Activated CD8-positive, alpha-beta memory T cell treated with anti-CD3 and anti-CD28 coated beads for 1 hour (primary cell): Measurements from ENCODE around the gene POLR1A.
A peak's percentile ranks its signal among the peaks of the same experiment; 100 is the strongest.

Source experiments
- DNase-seq, 2 donors: peaks; one replicate each; pipeline ENCODE4 v3.0.0-alpha.2; 2020; ENCODE audit warnings: low read depth in 1 of 2; ENCODE audit errors: extremely low read depth in 1 of 2

Gene POLR1A

DNA sequence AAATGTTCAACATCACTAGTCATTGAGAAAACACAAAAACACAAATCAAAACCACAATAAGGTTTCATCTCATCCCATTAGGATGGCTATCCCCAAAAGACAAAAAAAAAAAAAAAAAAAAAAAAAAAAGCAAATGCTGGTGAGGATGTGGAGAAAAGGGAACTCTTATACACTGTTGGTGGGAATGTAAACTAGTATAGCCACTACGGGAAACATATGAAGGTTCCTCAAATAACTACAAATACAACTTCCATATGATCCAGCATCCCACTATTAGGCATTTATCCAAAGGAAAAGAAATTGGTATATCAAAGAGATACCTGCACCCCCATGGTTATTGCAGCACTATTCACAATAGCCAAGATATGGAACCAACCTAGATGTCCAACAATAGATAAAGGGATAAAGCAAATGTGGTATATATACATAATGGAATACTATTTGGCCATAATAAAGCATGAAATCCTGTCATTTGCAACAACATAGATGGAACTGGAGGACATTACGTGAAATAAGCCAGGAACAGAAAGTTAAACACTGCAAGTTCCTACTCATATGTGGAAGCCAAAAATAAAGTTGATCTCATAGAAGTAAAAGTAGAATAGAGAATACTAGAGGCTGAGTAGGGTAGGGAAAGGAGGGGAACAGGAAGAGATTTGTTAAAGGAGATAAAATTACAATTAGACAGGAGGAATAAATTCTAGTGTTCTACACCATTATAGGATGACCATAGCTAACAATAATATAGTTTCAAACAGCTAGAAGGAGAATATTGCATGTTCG is 8.4 kb downstream of the POLR1A start:
- DNase-seq = no peak

DNA sequence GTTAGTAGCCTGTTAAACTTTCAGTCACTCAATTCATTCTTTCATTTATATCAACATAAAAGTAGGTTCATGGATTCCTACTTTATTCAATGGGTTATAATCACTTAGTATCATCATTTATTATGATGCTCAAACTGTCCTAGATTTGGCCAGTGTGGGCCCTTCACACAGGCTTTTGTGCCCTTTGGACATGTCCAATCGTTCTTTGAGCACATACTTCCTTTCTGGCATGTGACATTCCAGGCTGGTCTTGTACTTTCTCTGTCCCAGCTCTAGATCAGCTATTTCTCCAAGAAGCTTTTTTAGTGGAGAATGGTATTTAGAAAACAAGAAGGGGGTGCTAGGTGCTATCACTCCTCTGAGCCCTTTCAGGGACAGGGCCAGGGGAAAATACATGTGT is 11.5 kb downstream of the POLR1A start:
- DNase-seq = no peak

DNA sequence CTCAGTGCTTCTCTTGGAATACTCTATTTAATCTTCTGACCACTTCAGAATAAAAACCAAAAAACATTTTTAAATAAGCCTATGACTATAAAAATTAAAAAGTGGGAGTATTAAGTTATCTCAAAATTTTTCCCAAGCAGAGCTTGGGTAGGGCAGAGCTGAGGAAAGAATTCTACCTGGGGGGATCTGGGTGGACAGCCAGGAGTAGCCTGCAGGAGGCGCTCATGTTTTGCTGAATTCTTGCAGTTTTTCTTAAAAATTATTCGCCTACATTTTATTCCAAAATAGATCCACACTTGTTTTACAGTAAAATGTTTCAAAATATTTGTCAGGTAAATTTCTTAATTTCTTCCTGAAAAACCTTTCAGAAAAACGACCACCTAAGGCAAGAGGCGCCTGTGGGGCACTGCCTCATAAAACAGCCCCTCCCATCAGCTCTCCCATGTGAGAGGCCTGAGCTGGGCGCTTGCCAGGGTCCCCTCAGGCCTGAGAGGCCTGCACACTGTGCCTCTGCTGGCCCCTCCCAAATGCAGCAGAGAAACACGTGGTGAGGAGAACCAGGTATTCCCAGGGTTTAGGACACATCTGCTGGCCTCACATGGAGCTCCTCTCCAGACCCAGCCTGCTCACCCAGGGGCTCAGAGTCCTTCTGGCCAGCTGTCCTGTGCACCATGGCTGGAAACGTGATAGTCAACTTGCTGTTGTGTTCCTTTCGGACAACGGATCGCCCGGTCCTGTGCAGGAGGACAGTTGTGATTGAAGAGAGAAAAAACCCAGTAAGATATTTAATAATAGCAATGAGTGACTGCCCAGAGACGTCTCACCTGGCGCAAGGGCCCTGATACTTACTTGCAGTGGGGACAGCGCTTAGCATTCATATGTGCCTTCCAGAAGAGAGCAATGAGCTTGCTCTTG is 17.5 kb downstream of the POLR1A start:
- DNase-seq = no peak

DNA sequence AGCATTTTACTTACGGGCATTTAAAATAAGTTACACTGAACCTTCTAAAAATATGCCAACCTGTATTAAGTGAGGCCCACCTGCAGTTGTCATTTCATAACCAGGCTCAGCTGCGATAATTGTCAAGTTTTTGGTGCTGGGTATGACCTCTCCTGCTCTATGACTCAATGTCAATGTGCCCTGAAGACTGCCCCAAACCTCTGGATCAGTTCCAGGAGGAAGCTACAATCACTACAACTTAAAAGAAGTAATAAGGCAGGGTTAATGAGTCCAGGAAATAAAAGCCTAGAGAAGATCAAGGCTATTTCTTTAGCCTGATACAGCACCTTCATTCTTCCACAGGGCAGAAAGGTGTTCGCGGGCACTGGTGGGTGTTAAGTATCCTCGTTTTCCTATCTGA is 22.9 kb downstream of the POLR1A start:
- no peak for DNase-seq

DNA sequence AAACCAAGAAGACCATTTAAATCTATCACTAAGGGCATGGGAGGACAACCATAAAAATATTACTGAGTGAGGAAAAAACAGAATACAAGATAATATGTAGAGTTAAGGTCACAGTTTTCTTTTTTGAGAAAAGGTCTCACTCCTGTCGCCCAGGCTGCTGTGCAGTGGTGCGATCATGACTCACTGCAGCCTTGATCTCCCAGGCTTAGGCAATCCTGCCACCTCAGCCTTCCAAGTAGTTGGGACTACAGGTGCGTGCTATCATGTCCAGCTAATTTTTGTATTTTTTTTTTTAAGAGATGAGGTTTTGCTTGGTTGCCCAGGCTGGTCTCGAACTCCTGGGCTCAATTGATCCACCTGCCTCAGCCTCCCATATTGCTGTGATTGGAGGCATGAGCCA is 24.0 kb downstream of the POLR1A start:
- DNase-seq = no peak

DNA sequence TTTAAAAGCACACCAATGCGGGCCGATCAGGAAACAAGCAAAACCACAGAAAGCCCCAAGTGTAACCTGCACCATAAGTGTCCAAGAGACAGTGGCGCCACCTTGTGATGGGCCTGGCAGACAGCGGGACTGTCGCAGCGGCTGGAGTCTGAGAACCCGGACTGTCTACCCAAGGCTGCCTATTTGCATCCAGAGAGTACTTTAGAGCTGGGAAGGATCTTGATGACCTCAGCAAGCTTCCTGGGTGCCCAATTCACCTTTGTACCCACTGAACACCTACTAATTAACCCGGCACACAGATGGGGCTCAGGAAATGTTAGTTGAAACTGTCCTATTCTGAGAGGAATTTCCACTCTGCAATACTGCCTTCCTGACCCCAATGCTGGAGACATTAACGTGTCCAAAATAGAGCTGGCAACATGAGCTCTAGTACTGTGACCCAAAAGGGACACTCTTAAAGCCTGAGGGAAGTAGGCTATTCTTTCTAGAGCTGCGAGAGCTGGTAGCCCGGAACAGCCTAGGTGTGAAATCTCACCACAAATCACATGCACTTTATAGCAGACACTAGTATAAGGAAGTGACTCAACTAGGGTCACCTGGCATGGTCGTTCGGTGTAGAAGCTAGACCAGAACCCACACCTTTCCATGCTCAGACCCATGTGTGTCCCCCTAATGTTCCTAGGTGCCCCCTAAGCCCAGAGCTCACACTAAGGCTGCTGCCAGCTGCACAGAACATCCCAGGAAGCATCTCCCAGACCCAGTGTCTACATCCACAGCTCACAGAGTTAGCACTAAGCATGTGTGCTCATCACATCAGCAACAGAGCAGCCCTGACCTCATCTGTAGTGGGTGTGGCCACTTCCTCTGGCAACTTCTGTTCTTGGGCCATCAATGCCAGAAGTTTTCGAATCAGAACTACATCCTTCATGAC is 25.4 kb downstream of the POLR1A start:
- DNase-seq = peak; percentile 66 to 68

DNA sequence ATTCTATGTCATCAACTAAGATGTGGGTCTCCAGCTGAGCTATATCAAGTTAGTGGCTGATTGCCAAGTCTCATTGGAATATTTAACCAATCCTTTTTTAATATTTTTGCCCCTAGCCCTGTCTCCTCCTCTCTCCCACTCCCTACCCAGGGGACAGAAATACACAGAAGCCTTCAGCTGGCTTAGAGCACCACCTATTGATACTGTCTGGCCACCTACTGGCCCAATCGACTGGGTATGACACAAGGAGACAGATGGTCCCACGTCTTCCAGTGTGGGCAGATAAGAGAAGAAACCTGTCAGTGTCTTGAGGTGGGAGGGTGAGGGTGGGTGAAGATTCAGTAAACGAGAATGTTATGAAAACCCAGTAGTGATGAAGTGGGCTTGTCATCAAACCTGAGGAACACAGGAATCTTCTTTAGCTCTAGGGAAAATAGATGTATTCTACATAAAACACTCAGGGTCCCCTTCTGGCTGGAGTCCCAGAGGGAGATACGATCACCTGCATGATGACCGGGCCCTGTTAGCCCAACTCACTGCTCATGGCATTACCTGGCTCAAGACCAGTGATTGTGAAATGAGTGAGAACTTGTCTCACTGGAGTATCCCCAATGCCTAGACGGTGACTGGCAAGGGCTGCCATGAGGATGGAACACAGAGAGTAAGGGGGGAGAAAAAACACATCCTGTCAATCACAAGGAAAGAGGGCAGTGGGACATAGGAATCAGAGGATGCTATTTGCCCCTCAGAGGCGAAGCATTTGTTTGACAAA is 26.7 kb downstream of the POLR1A start:
- DNase-seq = no peak

DNA sequence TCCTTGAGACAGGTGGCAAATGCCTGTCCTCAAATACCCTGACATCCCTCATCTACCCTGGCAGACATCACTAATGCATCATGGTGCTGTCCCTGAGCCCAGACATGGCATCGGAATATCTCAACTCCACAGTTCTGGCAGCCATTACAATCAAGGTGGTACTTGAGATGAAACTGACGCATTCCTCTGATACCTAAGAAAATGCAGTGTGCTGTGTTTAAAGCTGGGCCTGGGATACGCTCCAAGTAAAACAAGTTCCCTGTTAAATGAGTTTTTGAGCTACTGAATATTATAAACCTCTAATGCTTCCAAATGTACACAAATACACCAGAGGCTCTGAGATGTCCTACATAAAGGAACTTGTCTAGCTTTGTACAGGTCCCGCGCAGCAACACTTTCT is 29.8 kb downstream of the POLR1A start:
- no peak for DNase-seq

DNA sequence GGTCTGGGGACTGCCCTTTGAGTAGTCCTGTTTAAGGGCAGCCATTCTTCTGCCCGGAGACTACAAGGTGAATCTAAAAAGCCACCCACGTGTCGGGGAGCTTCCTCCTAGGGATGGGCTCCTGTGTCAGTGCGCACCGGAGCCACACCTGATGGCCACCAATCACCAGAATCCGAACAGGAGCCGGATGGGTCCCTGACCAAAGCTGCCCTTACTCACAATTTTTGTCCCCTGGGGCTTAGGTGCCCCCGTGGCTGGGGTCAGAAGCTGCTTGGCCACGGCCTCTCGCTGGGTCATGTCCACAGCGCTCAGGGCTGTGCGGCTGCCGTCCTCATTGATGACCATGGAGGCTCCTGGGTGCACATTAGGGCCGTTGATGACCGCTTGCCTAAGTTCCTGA is 30.9 kb downstream of the POLR1A start:
- DNase-seq = no peak

DNA sequence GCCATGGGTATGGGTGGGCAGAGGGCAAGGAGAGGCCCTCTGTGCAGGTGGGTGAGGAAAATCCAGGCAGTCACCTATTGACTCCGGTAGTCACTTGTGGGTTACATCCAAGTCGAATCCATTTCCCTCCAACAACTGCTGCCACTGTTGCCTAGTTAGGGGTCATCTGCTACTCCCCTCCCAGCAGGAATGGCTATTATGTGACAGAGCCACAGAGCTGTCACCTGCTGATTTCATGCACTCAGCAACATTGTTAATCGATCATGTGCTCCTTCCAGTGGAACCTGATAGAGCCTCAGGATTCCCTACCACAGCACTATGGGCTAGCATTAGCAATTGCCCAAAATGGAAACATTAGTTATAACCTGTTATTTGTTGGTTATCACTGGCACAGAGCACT is 31.4 kb downstream of the POLR1A start:
- DNase-seq = no peak

DNA sequence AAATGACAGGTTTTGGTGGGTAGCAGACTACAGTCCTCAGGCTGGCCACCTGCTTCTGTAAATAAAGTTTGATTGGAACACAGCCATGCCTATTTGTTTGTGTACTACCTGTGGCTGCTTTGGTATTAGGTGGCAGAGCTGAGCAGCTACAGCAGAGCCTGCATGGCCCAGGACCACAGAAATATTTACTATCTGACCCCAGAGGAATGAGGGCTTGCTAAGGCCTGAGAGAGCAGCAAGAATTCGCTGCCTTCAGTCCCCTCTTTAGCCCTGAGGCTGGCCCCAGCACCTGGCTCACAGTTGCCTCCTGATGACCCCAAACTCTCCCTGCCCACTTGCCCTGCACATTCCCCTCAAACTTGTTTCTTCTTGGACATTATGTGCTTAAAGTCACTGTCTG is 32.5 kb downstream of the POLR1A start:
- DNase-seq = no peak

DNA sequence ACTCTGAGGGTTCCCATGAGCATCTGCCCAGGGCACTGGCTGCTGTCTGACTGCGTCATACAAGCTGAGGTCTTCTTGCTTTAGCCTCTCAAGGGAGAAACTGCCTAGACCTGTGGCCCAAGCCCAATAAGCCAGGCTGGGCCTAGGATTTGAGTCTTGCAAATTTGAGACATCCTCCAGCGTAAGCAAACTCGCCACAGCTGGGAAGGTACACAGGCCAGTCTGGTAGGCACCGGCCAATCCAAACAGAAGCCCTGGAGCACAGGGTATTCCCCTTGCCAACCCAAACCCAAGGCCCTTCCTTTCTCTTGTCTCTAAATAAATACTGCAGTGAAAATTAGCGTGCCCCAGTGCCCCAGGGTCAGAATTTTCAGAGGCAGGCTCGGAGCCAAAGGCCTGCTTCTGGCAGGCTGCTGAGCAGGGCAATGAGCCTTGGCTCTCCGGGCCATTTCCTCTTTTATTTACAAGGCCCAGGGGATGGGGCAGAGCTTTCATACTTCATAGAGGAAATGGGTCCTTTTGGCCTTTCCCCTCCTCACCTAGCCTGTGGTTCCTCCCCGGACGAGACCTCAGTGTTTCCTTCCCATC is 33.3 kb downstream of the POLR1A start:
- no peak for DNase-seq

DNA sequence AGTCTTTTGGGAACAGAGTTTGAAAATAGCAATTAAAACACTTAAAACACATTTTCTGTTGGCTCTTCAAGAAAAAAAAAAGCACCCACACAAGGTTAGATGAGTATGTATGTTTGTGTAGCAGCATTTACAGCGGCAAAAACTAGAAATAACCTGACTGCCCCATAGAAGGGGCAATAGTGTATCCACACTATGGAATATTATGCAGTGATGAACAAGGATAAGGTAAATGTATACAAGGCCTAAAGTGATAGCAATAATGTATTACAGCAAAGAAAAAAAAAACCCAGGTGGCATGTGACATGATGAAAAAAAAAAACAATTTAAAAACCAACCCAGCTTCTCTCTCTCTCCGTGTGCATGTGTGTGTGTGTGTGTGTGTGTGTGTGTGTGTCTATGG is 34.8 kb downstream of the POLR1A start:
- DNase-seq = no peak

DNA sequence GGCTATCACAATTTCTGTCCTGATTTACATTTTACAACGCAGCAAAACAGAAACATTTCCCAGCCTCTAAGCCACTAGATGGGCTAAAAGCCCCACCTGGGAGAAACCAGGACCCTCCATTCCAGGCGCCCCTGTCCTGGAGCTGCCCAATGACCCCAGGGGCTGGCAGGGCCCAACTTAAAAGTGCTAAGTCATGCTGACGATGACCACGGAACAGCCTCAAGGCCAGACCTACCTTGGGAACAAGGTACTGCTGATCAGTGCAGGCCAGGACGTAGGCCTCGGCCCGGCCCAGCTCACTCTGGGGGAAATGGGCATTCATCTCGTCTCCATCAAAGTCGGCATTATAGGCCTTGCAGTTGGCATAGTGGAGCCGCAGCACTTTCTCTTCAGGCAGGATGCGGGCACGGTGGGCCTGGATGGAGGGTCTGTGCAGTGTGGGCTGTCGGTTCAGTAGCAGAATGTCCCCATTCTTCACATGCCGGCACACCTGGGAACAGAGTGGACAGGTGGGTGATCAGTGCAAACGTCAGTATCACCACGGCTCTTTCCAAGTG is 35.8 kb downstream of the POLR1A start:
- no peak for DNase-seq

DNA sequence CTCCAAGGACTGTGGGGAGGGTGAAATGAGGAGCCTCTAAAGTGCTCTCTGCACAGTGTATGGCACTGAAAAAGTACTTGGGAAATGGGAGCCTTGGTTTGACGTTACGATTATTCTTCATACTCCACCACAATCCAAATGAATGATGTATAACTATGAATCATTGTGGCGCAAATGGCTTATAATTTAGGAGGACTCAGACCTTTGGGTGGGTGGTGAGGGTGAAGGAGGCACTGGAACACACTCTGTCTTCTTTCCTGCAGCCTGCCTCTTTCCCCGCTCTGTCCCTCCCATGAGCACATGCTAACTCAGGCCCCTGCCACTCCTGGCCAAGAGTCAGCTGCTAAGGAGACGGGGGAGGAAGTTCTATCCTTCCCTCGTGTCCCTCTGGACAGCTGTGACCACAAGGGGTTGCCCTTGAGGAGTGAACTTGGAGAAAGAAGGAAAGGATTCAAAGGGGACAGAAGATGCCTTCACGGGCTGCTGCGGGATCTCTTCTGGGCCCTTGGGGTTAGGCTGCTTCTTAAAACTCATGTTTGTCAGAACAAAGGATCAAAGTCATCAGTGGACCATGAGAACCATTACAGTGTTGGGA is 36.5 kb downstream of the POLR1A start:
- DNase-seq = no peak

DNA sequence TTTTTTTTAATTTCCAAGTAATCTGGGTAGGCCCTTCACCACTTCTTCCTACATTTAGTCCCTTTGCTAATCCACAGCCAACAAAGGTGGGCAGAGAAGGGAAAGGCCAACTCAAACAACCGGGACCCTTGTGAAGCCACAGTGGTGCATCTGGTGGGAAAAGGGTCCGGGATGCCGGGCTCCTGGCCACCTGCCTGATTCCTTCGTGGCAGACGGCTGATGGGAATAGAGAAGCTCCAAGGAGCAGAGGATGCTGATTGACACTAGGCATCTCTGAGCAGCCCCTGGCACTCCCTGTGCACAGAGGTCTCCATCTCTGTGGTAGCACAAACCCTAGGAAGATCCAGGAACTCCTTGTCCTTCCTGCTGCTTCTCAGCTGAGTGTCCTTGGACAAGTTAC is 37.0 kb downstream of the POLR1A start:
- DNase-seq = no peak

DNA sequence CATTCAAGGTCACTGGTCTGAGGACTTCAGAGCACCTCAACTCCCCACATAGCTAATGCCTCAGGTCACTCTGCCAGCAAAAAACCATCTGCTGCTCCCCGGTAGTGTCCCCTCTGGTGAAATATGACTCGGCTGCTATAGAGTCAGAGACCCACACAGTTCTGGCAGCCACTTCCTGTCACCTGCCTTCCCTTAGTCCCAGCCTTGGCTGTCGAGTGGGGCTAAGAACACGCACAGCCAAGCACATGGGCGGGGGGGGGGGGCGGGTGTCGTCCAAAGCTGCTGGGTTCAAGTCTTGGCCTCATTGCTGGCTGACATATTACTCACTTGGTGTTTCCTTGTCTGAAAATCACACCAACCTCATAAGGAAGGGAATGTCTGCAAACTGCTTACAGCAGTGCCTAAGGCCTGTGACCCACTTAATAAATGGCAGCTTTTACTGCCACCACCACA is 37.5 kb downstream of the POLR1A start:
- no peak for DNase-seq

DNA sequence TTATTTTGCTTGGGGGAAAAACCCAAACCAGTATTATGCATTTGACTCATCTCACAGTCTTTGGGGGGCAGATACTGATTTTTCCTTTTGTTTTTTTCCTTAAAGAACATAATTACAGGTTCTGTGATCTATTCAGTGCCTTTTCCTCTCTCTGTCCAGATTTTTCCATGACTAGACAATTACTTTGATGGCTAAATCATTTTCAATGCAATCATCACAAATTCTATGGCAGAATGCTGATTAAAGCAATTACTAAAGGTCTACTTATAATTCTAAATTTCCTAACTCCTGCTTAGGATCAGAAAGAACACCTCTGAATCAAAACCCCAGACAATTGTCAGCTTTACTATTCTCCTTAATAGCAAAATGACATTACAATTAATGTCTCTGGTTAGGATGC is 38.8 kb downstream of the POLR1A start:
- no peak for DNase-seq

DNA sequence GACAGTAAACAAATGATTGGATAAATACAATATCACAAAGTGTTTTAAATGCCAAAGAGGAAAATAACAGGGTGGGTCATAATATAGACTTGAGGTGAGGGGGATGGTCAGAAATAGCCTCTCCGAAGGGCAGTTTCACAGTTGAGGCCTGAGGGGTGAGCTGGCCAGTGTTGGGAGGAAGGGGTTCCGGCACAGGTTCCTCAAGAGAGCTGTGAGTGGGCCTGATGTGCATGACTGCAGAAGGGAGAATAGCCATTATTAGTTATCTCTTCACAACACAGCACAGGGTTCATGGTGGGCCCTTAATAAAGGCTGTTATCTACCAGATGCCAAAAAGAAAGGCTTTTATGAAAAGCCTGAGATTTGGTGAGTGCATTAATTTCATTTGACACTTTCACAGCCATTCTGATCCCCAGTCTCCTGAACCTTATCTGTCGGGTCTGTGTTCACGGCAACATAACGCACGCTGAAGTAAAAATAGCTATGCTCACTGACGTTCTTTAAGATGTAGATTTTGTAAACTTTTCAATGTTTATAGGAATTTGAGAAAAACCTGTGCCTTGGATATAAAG is 39.6 kb downstream of the POLR1A start:
- DNase-seq = no peak
